COLO668 (cell line): ENCODE results near the gene ITIH4.
A peak's percentile ranks its signal among the peaks of the same experiment; 100 is the strongest.

Experiments
- DNase-seq: peaks from one replicate; lab custom pipeline; 2025; ENCODE audit not compliant: unreplicated experiment; lab: John Stamatoyannopoulos, UW

Gene ITIH4

DNA sequence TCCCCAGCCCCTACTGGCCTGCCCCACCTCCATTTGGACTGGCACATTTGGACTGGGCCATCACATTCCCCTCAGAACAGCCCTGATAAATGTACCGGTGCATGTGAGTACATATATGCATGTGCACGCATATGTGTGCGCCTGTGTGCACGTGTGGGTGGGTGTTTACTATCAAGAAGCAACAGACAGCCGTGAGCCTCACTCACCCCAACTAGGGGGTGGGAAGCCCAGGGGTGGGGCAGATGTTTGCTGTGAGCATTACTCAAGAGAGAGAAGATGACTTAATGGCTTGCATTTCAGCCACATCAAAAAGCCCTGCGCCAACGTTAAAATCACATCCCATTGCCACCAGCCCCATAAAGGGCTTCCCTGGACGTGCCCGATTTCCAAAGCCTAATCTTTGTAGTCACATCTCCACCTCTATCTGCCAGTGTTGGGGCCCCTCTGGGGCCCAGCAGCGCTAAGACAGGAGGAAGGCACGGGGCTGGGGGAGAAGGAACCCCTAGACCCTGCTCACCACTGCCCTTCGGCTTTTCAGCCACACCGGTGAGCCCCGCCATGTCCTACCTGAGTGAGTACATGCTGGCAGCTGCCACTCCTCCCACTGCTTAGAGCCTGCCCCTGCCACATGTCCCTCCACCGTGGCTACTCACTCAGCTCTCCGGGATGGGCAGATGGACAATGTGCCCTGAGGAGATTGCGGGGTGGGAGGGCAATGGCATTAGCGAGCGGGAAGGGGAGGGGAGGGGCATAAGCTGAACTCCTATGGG is 25.0 kb downstream of the ITIH4 start:
- no peak for DNase-seq

DNA sequence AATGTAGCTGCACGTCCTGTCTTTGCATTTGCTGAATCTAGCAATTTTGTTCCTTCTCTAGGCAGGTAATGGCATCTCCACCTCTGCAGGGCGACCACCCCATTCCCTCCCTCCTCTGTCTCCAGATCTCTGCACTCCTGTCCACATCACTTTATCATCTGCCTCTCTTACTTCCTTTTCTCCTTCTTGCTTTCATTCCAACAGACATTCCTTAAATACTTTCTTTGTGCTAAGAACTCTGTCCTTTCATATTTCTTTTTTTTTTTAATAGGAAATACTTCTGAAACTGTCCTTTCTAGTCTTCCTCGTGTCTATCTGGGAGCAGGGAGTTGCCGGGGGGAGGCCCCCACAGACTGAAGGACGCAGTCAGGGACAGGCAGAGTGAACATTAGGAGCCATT is 28.6 kb downstream of the ITIH4 start:
- DNase-seq, result no peak

GRCh38 chr3:52800079-52800478 is 30.4 kb downstream of the ITIH4 start:
- DNase-seq, result no peak

DNA sequence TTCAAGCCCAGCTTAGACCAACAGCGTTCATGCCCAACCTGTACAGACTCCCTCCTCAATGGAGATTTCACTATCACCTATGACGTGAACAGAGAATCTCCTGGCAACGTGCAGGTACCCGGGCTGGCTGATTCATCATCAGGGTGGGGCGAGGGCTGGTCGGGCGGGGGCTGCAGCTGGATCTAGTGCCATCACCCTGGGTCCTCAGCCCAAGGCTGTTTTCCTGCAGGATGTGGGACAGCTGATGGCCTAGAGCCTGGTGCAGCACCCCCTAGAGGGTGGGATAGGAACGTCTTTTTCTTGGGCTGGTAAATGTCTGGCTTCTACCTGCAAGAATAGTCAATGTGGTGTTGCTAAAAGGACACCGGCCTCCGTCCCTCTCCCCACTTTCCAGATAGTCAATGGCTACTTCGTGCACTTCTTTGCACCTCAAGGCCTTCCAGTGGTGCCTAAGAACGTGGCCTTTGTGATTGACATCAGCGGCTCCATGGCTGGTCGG is 31.4 kb downstream of the ITIH4 start:
- DNase-seq, result peak; percentile 35

DNA sequence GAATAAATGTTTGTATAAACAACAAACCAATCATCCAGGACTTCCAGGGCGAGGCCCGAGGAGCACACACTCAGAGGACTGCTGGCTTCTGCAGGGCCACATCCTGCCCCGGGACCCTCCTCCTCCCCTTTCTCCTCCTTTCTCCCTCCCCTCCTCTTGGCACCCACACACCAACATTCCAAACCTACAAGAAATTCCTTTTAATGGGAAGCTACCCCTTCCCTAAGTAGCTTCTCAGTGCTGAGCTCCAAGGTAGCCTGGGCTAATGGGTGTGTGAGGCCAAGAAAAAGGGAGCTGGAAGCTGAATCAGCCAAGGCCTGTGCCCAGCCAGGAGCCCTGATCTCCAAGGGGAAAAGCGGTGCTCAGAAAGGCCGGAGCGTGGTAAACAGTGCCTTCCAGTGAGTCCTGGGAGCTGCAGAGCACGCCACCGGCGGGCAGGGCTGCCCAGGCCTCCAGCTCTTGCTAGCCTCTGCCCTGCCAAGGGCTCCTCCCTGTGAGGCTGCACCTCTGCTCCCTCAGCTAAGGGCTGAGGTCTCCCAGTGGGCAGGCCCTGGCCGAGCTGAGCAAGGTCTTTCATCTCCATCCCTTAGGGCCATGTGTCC is 32.0 kb downstream of the ITIH4 start:
- DNase-seq, result no peak

GRCh38 chr3:52796411-52796810 is 34.1 kb downstream of the ITIH4 start:
- no peak for DNase-seq

GRCh38 chr3:52795298-52795900 is 35.1 kb downstream of the ITIH4 start:
- no peak for DNase-seq

DNA sequence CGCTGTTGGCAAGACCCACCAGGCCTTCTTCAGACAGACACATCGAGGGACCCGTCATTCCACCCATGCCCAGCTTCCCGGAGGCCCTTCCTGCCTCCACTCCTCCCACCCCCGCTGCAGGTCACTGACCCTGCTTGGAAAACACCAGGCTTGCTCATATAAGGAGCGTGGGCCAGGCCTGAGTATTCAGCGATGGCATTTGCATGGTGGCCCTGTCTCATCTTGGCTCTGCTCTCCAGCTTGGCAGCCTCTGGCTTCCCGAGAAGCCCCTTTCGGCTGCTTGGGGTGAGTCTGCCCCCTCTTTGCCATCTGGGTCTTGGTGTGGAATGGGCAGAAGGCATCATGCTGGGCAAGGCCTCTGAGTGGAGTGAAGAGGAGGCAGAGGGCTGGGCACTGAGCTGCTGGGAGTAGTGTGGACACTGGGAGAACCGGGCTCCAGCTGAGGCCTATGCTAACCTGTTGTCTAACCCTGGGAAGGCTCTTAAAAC is 35.8 kb downstream of the ITIH4 start, which contains the start of gene ITIH3:
Gene ITIH3, plus strand, starts transcription at position 185 of the 488 bp plus-strand sequence. Its CDS starts 8 bp downstream, at position 193.
- no peak for DNase-seq

DNA sequence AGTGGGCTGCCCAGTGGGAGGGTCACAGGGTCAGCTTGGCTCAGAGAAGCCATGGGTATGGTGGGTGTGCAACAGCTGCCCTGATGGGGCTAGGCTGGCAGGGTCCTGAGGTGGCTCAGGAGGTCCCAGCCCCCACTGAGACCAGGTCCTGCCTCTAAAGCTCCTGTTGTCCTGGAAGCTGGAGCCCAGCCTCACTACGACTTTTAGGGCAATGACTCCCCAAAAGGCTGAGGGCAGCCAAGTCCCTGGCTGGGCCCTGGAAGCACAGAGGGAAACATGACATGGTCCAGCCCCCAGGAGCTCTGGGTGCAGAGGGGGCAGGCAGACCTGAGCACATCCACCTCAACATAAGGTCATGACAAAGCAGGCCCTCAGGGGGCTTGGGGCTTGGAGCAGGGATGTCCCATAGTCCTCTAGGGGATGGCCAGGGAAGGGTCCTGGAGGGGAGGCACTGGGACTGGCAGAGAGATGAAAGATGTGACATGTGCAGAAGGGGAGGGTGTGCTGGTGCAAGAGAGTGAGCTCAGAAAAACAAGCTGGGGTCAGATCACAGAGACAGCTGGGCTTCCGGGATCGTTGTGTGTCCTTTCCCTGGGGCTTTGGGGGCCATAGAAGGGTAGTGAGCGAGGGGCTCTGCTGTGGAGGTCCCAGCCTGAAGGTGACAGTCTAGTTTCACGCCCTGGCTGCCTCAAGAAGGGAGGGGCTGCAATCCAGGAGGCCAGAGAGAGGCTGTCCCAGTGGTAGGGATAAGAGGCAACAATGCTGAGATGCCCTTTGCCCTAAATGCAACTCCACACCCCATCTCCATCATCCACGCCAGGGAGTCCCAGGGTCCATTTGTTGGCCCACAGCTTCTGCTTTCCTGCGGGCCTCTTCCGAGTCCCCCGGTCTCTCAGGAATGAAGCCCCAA is 36.5 kb downstream of the ITIH4 start:
- no peak for DNase-seq

DNA sequence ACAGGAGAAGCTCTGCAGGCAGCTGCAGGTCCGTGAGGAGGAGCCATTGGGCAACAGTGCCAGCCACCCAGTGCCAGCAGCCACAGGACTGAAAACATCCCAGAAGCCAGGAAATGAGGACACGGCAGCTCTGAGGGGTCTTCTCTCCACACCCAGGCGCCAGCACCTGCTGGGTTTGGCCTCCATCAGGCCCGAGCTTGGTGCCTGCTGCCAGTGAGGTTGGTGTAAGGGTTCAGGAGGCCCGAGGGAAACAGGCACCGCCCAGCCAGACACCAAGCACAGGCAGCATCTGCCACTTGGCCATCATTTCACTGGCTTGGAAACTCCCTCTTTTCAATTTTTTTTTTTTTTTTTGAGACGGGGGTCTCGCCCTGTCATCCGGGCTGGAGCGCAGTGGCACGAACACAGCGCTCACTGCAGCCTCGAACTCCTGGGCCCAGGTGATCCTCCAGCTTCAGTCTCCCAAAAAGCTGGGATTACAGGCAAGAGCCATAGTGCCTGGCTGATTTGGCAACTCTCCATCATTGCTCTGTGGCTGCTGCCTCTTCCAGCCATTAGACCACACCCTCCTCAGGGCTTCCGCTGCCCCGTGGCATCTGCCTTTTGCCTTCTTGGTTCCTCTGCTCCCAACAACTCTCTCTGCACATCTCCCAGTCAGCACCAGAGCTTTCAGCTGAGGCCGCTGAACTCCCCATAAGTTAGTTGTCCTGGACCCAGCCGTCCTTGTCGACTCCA is 37.3 kb downstream of the ITIH4 start:
- no peak for DNase-seq

GRCh38 chr3:52792413-52792812 is 38.1 kb downstream of the ITIH4 start:
- no peak for DNase-seq

GRCh38 chr3:52791928-52792327 is 38.5 kb downstream of the ITIH4 start:
- DNase-seq, result no peak

DNA sequence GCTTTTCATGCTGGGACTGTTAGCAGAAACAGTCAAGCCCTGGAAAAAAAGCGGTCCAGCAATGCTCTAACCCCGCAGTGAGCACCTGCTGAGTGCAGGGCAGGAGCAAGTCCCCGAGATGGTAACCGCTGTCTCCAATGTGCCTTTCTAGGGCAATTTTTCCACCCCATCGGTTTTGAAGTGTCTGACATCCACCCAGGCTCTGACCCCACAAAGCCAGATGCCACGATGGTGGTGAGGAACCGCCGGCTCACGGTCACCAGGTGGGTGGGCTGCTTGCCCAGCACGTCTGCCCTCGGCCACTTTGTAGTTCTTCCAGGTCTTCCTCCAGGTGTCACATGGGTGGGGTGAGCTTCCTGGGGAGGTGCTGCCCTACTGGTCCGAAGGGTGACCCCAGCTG is 39.1 kb downstream of the ITIH4 start:
- no peak for DNase-seq

DNA sequence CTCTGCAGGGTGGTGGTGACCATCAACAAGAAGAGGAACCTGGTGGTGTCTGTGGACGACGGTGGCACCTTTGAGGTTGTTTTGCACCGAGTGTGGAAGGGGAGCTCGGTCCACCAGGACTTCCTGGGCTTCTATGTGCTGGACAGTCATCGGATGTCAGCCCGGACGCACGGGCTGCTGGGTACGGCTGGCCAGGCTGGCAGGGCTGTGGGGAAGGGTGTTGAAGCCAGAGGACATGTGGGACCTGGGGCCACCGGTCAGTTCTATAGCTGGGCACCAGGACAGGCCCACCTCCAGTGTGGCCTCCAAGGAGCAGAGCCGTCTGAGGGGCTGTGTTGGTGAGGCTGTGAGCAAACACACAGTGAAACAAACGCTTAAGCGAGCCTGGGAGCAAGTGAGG is 39.7 kb downstream of the ITIH4 start:
- DNase-seq, result no peak

- no peak for DNase-seq
Observed at GRCh38 chr3:52790337-52790736, 40.1 kb downstream of the ITIH4 start.

GRCh38 chr3:52789746-52790040 is 40.8 kb downstream of the ITIH4 start:
- no peak for DNase-seq

DNA sequence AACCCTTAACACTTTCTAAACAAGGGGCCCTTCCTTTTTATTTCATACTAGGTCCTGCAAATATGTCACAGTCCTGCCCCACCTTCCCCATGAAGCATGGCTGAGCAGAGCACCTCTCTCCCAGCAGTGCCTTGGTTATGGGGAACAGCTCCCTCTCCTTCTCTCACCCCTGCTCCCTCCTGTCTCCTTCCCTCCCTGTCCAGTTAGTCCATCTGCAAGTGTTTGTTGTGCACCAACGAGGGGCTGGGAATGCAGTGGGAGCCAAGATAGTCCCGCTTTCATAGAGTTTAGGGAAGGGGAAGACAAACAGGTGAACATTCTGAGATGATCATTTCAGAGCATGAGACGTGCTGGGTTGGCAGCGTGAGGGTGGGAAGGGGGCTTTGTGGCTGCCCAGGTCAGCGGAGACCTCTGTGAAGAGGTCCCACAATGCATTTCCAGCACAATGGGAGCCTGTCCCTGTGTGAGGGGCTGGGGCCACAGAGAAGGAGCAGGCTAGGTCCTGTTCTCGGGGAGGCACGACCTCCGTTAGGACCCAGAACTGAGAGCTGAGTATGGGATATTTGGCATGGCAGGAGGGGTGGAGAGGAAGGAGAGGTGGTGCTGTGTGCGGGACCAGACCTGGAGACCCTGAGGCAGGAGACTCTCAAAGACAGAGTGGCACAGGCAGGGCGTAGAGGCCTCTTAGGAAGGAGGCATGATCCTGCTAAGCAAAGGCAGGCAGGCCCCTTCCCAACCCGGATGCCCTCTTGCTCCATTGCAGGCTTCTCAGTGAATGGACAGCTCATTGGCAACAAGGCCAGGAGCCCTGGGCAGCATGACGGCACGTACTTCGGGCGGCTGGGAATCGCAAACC is 41.4 kb downstream of the ITIH4 start:
- no peak for DNase-seq

DNA sequence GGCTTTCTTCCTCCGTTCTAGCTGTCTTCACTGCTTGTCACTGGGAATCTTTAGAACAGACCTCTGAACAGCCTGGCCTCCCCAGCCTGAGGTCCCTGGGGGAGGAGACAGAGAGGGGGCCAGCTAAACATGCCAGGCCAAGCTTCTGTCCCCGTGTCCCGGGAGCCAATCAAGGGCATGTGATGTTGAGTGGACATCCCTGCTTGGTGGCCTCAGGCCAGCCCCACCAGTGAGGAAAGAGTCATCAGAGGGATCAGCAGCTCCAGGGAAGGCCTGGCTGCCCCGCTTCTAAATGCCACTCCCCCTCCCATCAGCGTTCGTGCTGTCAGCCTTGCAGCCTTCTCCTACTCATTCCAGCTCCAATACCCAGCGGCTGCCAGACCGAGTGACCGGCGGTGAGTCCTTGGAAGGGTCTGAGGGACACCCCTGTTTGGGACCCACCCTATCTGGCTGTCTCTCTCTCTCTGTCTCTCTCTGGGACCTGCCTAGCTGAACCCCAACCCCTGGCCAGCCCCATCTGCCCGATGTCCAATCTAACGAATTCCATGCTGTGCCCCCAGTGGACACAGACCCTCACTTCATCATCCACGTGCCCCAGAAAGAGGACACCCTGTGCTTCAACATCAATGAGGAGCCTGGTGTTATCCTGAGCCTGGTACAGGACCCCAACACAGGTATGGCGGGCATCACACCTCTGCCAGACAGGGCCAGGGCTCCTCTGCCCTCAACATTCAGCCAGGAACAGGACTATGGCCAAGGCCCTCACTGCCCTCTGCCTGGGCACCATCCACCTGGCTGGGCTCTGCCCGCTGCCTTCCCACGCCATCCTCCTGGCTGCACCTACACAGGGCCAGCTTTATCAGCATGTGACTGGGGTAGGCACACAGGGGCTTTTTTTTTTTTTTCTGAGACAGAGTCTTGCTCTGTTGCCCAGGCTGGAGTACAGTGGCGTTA is 42.5 kb downstream of the ITIH4 start:
- no peak for DNase-seq
